Erythroblast (primary cell): ENCODE data around the gene MAP4K5.

ENCODE experiments used
- GATA1 ChIP-seq: IDR thresholded peaks from 2 replicates; pipeline ENCODE4 v1.6.1; 2011; ENCODE audit warnings: low read depth, mild to moderate bottlenecking, control low read depth, low read length, moderate library complexity
- POLR2A ChIP-seq: IDR thresholded peaks from 2 replicates; pipeline ENCODE4 v1.6.1; 2011; ENCODE audit warnings: mild to moderate bottlenecking, low read length

- TF ChIP-seq POLR2A (no peak), GATA1 (no peak)
These were observed 151.9 kb downstream of the MAP4K5 start for GRCh38 chr14:50380455-50380854.
